Measurements from ENCODE around the gene AUTS2.
A peak's percentile ranks its signal among the peaks of the same experiment; 100 is the strongest.

AUTS2 gene

DNA sequence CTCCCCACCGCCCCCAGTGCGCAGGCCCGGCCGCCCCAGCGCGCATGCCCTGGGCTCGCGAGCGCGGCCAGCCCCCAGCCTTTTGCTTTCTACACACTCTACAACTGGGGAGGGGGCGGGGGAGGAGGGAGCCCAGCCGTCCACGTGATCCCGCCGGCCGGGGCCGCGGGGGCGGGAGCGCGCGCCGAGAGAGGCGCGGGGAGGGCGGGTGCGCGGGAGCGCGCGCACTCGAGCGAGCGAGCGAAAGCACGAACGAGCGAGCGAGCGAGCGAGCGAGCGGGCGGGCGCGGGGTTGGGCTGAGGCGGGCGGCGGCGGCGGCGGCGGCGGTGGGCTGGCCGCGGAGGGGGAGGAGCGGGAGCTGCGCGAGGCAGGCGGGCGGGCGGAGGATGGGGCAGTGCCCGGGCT is at the start of gene AUTS2:
TSS of gene AUTS2 (plus strand) at position 395 of the 406 bp plus-strand sequence. CDS start 1,179 bp downstream, outside the sequence.
- peak within 1 kb of the TSS; percentile 53 for H3K4me3 ChIP-seq (ENCODE audit: low read depth, low read length)
- peak; percentile 18 for DNase-seq (ENCODE audit: low read depth)
- TF ChIP-seq CTCF (IDR thresholded peaks at IDR 0.05; ENCODE audit: control insufficient read depth, extremely low read depth, insufficient read depth), result no peak

DNA sequence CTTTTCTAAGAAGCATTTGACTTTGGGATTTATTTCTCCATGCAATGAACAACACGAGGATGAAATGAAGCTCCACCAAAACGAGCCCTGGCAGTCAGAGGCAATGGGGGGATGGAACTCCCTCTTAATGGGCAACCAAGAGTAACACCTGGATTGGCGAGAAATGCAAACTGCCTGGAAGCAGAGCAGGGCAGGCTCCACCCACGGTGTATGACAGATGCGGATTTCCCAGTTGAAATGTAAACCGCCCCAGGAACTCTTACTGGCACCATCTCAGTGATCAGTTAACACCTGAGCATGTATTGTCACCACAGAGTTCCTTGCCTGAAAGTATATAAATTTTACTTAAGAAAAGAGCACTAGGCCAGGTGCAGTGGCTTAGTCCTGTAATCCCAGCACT is 47.3 kb upstream of the AUTS2 start:
- no peak for DNase-seq (ENCODE audit: low read depth)
- H3K4me3 ChIP-seq (ENCODE audit: low read depth, low read length), result no peak overlapping the region
- TF ChIP-seq CTCF (IDR thresholded peaks at IDR 0.05; ENCODE audit: control insufficient read depth, extremely low read depth, insufficient read depth), result no peak

GRCh38 chr7:69553190-69553589 is 45.1 kb upstream of the AUTS2 start:
- no peak for TF ChIP-seq CTCF (IDR thresholded peaks at IDR 0.05; ENCODE audit: control insufficient read depth, extremely low read depth, insufficient read depth)
- DNase-seq (ENCODE audit: low read depth), result no peak
- no peak overlapping the region for H3K4me3 ChIP-seq (ENCODE audit: low read depth, low read length)

DNA sequence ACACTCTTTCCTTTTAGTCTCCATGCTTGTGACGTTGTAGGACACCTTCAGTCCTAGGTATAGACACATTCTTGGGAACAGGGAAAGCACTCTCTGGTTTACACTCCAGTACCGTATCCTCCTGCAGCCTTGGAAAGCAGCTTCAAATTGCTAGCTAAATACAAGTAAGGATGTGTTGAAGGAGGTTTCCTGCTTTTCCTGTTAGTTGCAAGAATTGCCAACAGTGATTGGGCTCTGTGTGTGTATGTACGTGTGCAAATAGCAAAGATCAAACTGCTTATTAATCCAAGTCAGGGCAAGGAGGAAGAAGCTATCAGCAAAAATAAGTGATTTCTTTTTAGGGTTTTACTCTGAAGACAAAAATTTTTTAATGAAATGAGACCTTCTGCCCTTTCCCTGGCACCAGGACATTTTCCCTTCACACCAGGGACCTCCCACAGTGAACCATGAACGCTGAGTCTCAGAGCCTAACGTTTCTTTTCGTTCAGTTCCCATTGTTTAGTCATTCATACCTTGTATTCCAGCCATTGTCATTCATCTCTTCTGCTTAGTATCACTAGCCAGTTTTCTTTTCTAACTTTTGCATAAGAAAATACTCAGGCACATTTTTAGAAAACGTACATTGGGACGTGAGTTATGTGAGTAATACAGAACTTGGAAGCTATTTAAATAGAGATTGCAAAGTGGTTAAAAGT is 36.9 kb upstream of the AUTS2 start:
- TF ChIP-seq CTCF (IDR thresholded peaks at IDR 0.05; ENCODE audit: control insufficient read depth, extremely low read depth, insufficient read depth), result no peak
- H3K4me3 ChIP-seq (ENCODE audit: low read depth, low read length), result no peak overlapping the region
- peak; percentile 64 for DNase-seq (ENCODE audit: low read depth)

DNA sequence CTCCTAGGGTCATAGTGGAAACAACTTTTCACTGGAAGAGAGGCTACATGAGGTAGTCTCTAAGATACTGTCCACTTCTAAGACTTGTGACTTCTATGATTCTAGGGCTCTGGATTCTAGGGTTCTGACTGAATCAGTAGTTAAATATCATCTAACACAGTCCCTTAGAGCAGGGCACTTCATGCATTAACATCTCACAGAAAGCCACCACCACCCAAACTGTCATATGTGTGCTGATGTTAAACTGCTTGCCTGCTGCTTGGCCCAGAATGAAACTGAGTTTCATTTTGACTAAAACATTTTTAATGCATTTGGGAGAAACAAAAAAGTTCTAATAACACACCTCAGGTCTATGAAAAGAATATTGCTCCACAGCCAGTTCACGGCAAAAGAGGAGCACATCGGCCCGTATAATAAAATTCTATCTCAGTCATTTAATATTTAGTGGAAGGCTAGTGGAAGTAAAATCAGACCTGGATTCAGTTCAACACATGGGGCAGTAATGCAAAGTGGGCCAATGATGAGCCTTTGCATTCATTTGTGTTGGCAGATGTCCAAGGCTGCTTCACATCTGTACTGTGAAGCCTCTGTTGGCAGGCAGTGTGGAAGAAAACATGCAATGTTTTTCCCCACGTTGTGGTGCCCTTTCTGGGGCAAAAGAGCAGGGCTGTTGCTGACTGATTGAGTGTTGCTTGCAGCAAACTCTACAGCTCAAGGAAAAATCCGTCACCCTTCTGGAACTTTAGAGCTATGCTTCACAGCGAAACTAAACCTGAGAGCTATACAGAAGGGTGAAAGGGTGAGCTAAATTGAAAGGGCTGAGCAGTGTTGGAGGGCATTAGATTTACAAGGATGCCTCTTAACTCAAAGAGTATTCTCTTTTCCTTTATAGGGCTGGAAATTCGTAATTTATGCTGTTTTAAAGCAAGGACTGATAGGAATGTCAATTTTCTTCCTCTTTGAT is 33.5 kb upstream of the AUTS2 start:
- H3K4me3 ChIP-seq (ENCODE audit: low read depth, low read length), result no peak overlapping the region

DNA sequence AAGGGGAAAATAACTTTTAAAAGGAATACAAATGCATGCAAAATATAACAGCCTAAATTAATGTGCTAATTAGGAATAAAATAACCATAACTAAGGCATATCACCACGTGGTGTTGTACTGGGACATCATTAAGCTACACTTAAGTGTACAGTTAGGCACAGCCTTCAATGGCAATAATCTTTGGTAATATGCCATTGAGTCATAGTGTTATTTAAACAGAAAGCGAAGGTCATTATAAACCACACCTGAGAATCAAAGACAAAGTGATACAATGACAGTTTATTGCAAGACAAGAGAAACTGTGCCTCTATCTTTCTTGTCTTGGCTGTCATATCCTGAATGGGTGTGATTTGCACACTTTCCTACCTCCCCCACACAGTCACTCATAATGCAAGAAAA is 30.5 kb upstream of the AUTS2 start:
- no peak for DNase-seq (ENCODE audit: low read depth)
- no peak for TF ChIP-seq CTCF (IDR thresholded peaks at IDR 0.05; ENCODE audit: control insufficient read depth, extremely low read depth, insufficient read depth)
- no peak overlapping the region for H3K4me3 ChIP-seq (ENCODE audit: low read depth, low read length)

More for the DNA sequence above, 33.5 kb upstream of the AUTS2 start:
- no peak for TF ChIP-seq CTCF (IDR thresholded peaks at IDR 0.05; ENCODE audit: control insufficient read depth, extremely low read depth, insufficient read depth)
- peak; percentile 2 for DNase-seq (ENCODE audit: low read depth)

Data from LNCaP clone FGC (cell line).